ENCODE measurements around the gene PGS1. TPM values are rescaled to one million over a fixed set of nuclear protein-coding genes. Genes with fewer than 3 reads are reported as not detected.
A peak's percentile ranks its signal among the peaks of the same experiment; 100 is the strongest.

PGS1 gene
- total RNA-seq, 1 experiment from 2014 or later, result 64.1 TPM

- no peak for DNase-seq (ENCODE audit: low read depth in 1 of 2, low spot score in 2 of 2)
- peaks cover 74% of the 10 kb centered on the region for H3K4me1 ChIP-seq (replicated peaks)
- no peak overlapping the region for H3K4me3 ChIP-seq
- H3K27me3 ChIP-seq (replicated peaks), result no peaks in the 10 kb centered on the region
- peaks cover 16% of the 10 kb centered on the region for H3K36me3 ChIP-seq
- no peaks in the 10 kb centered on the region for H3K9me3 ChIP-seq (replicated peaks)
- peak overlapping the region; percentile 91 for H3K27ac ChIP-seq
These were observed 2.3 kb upstream of the PGS1 start for GRCh38 chr17:78376161-78376560.

GRCh38 chr17:78377858-78378224, 608 bp upstream of the PGS1 start:
- H3K27ac ChIP-seq, result peak overlapping the region; percentile 78
- peak in 1 of 2 experiments; percentile 75 for DNase-seq (ENCODE audit: low read depth in 1 of 2, low spot score in 2 of 2)
- peaks cover 81% of the 10 kb centered on the region for H3K4me1 ChIP-seq (replicated peaks)
- H3K9me3 ChIP-seq (replicated peaks), result no peaks in the 10 kb centered on the region
- H3K4me3 ChIP-seq, result peak overlapping the region; percentile 88
- H3K36me3 ChIP-seq, result peaks cover 25% of the 10 kb centered on the region
- no peaks in the 10 kb centered on the region for H3K27me3 ChIP-seq (replicated peaks)

GRCh38 chr17:78379131-78379491, 662 bp downstream of the PGS1 start:
- Histone ChIP-seq H3K4me3 (peak overlapping the region; percentile 88), H3K36me3 (peaks cover 25% of the 10 kb centered on the region), H3K4me1 (replicated peaks) (peaks cover 89% of the 10 kb centered on the region), H3K27me3 (replicated peaks) (no peaks in the 10 kb centered on the region), H3K27ac (peak overlapping the region; percentile 78), H3K9me3 (replicated peaks) (no peaks in the 10 kb centered on the region)
- DNase-seq (ENCODE audit: low read depth in 1 of 2, low spot score in 2 of 2), result no peak

- Histone ChIP-seq H3K4me1 (replicated peaks) (peaks cover 89% of the 10 kb centered on the region), H3K27ac (no peak overlapping the region), H3K9me3 (replicated peaks) (no peaks in the 10 kb centered on the region), H3K27me3 (replicated peaks) (no peaks in the 10 kb centered on the region), H3K36me3 (peaks cover 29% of the 10 kb centered on the region), H3K4me3 (no peak overlapping the region)
- no peak for DNase-seq (ENCODE audit: low read depth in 1 of 2, low spot score in 2 of 2)
These were observed 1.9 kb downstream of the PGS1 start for GRCh38 chr17:78380370-78380769.

- Histone ChIP-seq H3K27me3 (replicated peaks) (no peaks in the 10 kb centered on the region), H3K9me3 (replicated peaks) (no peaks in the 10 kb centered on the region), H3K4me3 (no peak overlapping the region), H3K27ac (peak overlapping the region; percentile 4; the same call in 1 of the 2 replicates), H3K4me1 (replicated peaks) (peaks cover 89% of the 10 kb centered on the region), H3K36me3 (peaks cover 29% of the 10 kb centered on the region)
- peak in 1 of 2 experiments; percentile 41 for DNase-seq (ENCODE audit: low read depth in 1 of 2, low spot score in 2 of 2)
These were observed 3.3 kb downstream of the PGS1 start for GRCh38 chr17:78381601-78382232.

GRCh38 chr17:78383725-78384471, 5.4 kb downstream of the PGS1 start:
- Histone ChIP-seq H3K27me3 (replicated peaks) (no peaks in the 10 kb centered on the region), H3K9me3 (replicated peaks) (no peaks in the 10 kb centered on the region), H3K4me1 (replicated peaks) (peaks cover 94% of the 10 kb centered on the region), H3K27ac (peak overlapping the region; percentile 83), H3K4me3 (no peak overlapping the region), H3K36me3 (peaks cover 25% of the 10 kb centered on the region)
- DNase-seq (ENCODE audit: low read depth in 1 of 2, low spot score in 2 of 2), result peak; percentile 97 to 99

GRCh38 chr17:78384479-78385175, 6.2 kb downstream of the PGS1 start:
- no peak overlapping the region for H3K4me3 ChIP-seq
- no peaks in the 10 kb centered on the region for H3K9me3 ChIP-seq (replicated peaks)
- peaks cover 23% of the 10 kb centered on the region for H3K36me3 ChIP-seq
- peaks cover 97% of the 10 kb centered on the region for H3K4me1 ChIP-seq (replicated peaks)
- DNase-seq (ENCODE audit: low read depth in 1 of 2, low spot score in 2 of 2), result no peak
- peak overlapping the region; percentile 83 for H3K27ac ChIP-seq
- H3K27me3 ChIP-seq (replicated peaks), result no peaks in the 10 kb centered on the region

GRCh38 chr17:78387977-78388941, 9.8 kb downstream of the PGS1 start:
- Histone ChIP-seq H3K36me3 (peaks cover 18% of the 10 kb centered on the region), H3K27ac (0 out of 2 replicates have a peak overlapping the region, but pooled peaks have one; percentile 1), H3K9me3 (replicated peaks) (no peaks in the 10 kb centered on the region), H3K4me3 (no peak overlapping the region), H3K27me3 (replicated peaks) (no peaks in the 10 kb centered on the region), H3K4me1 (replicated peaks) (peaks cover 96% of the 10 kb centered on the region)
- DNase-seq (ENCODE audit: low read depth in 1 of 2, low spot score in 2 of 2), result peak in 1 of 2 experiments; percentile 67

GRCh38 chr17:78390241-78391050, 12.0 kb downstream of the PGS1 start:
- Histone ChIP-seq H3K27me3 (replicated peaks) (no peaks in the 10 kb centered on the region), H3K4me1 (replicated peaks) (peaks cover 84% of the 10 kb centered on the region), H3K36me3 (peaks cover 29% of the 10 kb centered on the region), H3K27ac (peak overlapping the region; percentile 66), H3K4me3 (no peak overlapping the region), H3K9me3 (replicated peaks) (no peaks in the 10 kb centered on the region)
- DNase-seq (ENCODE audit: low read depth in 1 of 2, low spot score in 2 of 2), result peak; percentile 97 to 98

- H3K36me3 ChIP-seq, result peaks cover 35% of the 10 kb centered on the region
- DNase-seq (ENCODE audit: low read depth in 1 of 2, low spot score in 2 of 2), result no peak
- no peaks in the 10 kb centered on the region for H3K9me3 ChIP-seq (replicated peaks)
- H3K4me1 ChIP-seq (replicated peaks), result peaks cover 79% of the 10 kb centered on the region
- H3K27ac ChIP-seq, result peak overlapping the region; percentile 66
- no peaks in the 10 kb centered on the region for H3K27me3 ChIP-seq (replicated peaks)
- no peak overlapping the region for H3K4me3 ChIP-seq
These were observed 12.6 kb downstream of the PGS1 start for GRCh38 chr17:78391051-78391431.

GRCh38 chr17:78391843-78392242, 13.4 kb downstream of the PGS1 start:
- no peak overlapping the region for H3K4me3 ChIP-seq
- peaks cover 79% of the 10 kb centered on the region for H3K4me1 ChIP-seq (replicated peaks)
- H3K27me3 ChIP-seq (replicated peaks), result no peaks in the 10 kb centered on the region
- peak overlapping the region; percentile 66 for H3K27ac ChIP-seq
- peak; percentile 79 to 90 for DNase-seq (ENCODE audit: low read depth in 1 of 2, low spot score in 2 of 2)
- H3K36me3 ChIP-seq, result peaks cover 43% of the 10 kb centered on the region
- no peaks in the 10 kb centered on the region for H3K9me3 ChIP-seq (replicated peaks)

- no peak for DNase-seq (ENCODE audit: low read depth in 1 of 2, low spot score in 2 of 2)
- no peak overlapping the region for H3K4me3 ChIP-seq
- H3K27me3 ChIP-seq (replicated peaks), result no peaks in the 10 kb centered on the region
- H3K9me3 ChIP-seq (replicated peaks), result no peaks in the 10 kb centered on the region
- peak overlapping the region; percentile 66 for H3K27ac ChIP-seq
- H3K36me3 ChIP-seq, result peaks cover 48% of the 10 kb centered on the region
- H3K4me1 ChIP-seq (replicated peaks), result peaks cover 79% of the 10 kb centered on the region
These were observed 13.8 kb downstream of the PGS1 start for GRCh38 chr17:78392295-78392694.
